ENCODE data around the gene CDK18. TPM values are rescaled to one million over a fixed set of nuclear protein-coding genes. Genes with fewer than 3 reads are reported as not detected.

CDK18 gene
- polyA plus RNA-seq, 1 donor (not counting 4 experiments of a cell fraction or from before 2014, with no cell fraction given), result 10.9 TPM

GRCh38 chr1:205570796-205571537 is 66.5 kb downstream of the CDK18 start:
- peak; percentile 79 for FAIRE-seq
- H3K27ac ChIP-seq (ENCODE audit: control insufficient read depth, insufficient read depth, low read length), result no peak overlapping the region
- dilution Hi-C loops (cut with MboI; ENCODE audit: extremely low pct_ligation_motif_present, low sequenced_read_pairs), result no loop called here
- no peaks in the 10 kb centered on the region for H3K36me3 ChIP-seq (ENCODE audit: control insufficient read depth in 2 of 2, extremely low read depth in 1 of 2, insufficient read depth in 2 of 2, low read length in 2 of 2)
- H3K9me1 ChIP-seq (ENCODE audit: control insufficient read depth, extremely low read depth, insufficient read depth, low read length), result no peaks in the 10 kb centered on the region
- peaks cover 65% of the 10 kb centered on the region for H3K27me3 ChIP-seq (ENCODE audit: control insufficient read depth, extremely low read depth, insufficient read depth, low read length)
- H3K4me3 ChIP-seq (ENCODE audit: control insufficient read depth in 2 of 3, extremely low read depth in 1 of 3, insufficient read depth in 2 of 3, low read depth in 1 of 3, low read length in 3 of 3), result no peak overlapping the region
- H2AFZ ChIP-seq (ENCODE audit: control insufficient read depth, low read length), result no peak overlapping the region
- no peak overlapping the region for H3K9ac ChIP-seq (ENCODE audit: control insufficient read depth, extremely low read depth, insufficient read depth, low read length)
- H3K4me2 ChIP-seq (ENCODE audit: control insufficient read depth, extremely low read depth, insufficient read depth, low read depth, low read length), result no peak overlapping the region
- no peaks in the 10 kb centered on the region for H4K20me1 ChIP-seq (ENCODE audit: control insufficient read depth, extremely low read depth, insufficient read depth, low read length)
- H3K79me2 ChIP-seq (ENCODE audit: control insufficient read depth, insufficient read depth, low read length), result no peaks in the 10 kb centered on the region
- no peak for TF ChIP-seq EZH2 (IDR thresholded peaks at IDR 0.05; ENCODE audit: low read length)
- TF ChIP-seq CTCF (optimal IDR thresholded peaks at IDR 0.05 in 1 of 3, IDR thresholded peaks at IDR 0.05 in 1 of 3, conservative IDR thresholded peaks at IDR 0.05 in 1 of 3; ENCODE audit: extremely low read depth in 1 of 3, insufficient read depth in 2 of 3, low read length in 3 of 3), result no peak
- H3K4me1 ChIP-seq (ENCODE audit: control insufficient read depth, extremely low read depth, insufficient read depth, low read length), result no peaks in the 10 kb centered on the region
- no peaks in the 10 kb centered on the region for H3K9me3 ChIP-seq (ENCODE audit: control insufficient read depth, low read depth, low read length)
- DNase-seq (ENCODE audit: low read depth, low spot score), result no peak

GRCh38 chr1:205571747-205572146 is 67.3 kb downstream of the CDK18 start:
- Histone ChIP-seq H3K27me3 (ENCODE audit: control insufficient read depth, extremely low read depth, insufficient read depth, low read length) (peaks cover 65% of the 10 kb centered on the region), H3K36me3 (ENCODE audit: control insufficient read depth in 2 of 2, extremely low read depth in 1 of 2, insufficient read depth in 2 of 2, low read length in 2 of 2) (no peaks in the 10 kb centered on the region), H2AFZ (ENCODE audit: control insufficient read depth, low read length) (no peak overlapping the region), H3K9ac (ENCODE audit: control insufficient read depth, extremely low read depth, insufficient read depth, low read length) (no peak overlapping the region), H3K9me1 (ENCODE audit: control insufficient read depth, extremely low read depth, insufficient read depth, low read length) (no peaks in the 10 kb centered on the region), H3K9me3 (ENCODE audit: control insufficient read depth, low read depth, low read length) (no peaks in the 10 kb centered on the region), H3K4me1 (ENCODE audit: control insufficient read depth, extremely low read depth, insufficient read depth, low read length) (no peaks in the 10 kb centered on the region), H3K27ac (ENCODE audit: control insufficient read depth, insufficient read depth, low read length) (no peak overlapping the region), H4K20me1 (ENCODE audit: control insufficient read depth, extremely low read depth, insufficient read depth, low read length) (no peaks in the 10 kb centered on the region), H3K4me3 (ENCODE audit: control insufficient read depth in 2 of 3, extremely low read depth in 1 of 3, insufficient read depth in 2 of 3, low read depth in 1 of 3, low read length in 3 of 3) (no peak overlapping the region), H3K4me2 (ENCODE audit: control insufficient read depth, extremely low read depth, insufficient read depth, low read depth, low read length) (no peak overlapping the region), H3K79me2 (ENCODE audit: control insufficient read depth, insufficient read depth, low read length) (no peaks in the 10 kb centered on the region)
- no peak for DNase-seq (ENCODE audit: low read depth, low spot score)
- no peak for FAIRE-seq
- dilution Hi-C loops (cut with MboI; ENCODE audit: extremely low pct_ligation_motif_present, low sequenced_read_pairs), result no loop called here
- TF ChIP-seq EZH2 (IDR thresholded peaks at IDR 0.05; ENCODE audit: low read length) (no peak), CTCF (optimal IDR thresholded peaks at IDR 0.05 in 1 of 3, IDR thresholded peaks at IDR 0.05 in 1 of 3, conservative IDR thresholded peaks at IDR 0.05 in 1 of 3; ENCODE audit: extremely low read depth in 1 of 3, insufficient read depth in 2 of 3, low read length in 3 of 3) (no peak)

Measured in keratinocyte (primary cell).